Small intestine (tissue), 7 donors: ENCODE measurements around the gene ACYP2. TPM values are rescaled to one million over a fixed set of nuclear protein-coding genes. Genes with fewer than 3 reads are reported as not detected.

Source experiments
- DNase-seq, 2 donors: peaks; one replicate each; pipeline versions ENCODE4 v3.0.0 to v3.0.0-alpha.2; 2013
- FAIRE-seq: peaks from 2 replicates; lab custom pipeline; 2012; peaks lifted over from hg19 to GRCh38; lab: Jason Lieb, UNC
- H3K27ac ChIP-seq, 3 donors: one replicate each; pipeline ENCODE4 v1.5.1; 2013; ENCODE audit warnings: low read length in 2 of 3, mild to moderate bottlenecking in 2 of 3, control low read depth in 1 of 3, inconsistent platforms in 1 of 3, low read depth in 1 of 3, moderate library complexity in 1 of 3
- H3K27me3 ChIP-seq, 3 donors: one replicate each; pipeline ENCODE4 v1.6.1; 2013; ENCODE audit warnings: low read length in 3 of 3, inconsistent platforms in 1 of 3; ENCODE audit not compliant: control insufficient read depth in 3 of 3, insufficient read depth in 3 of 3
- H3K36me3 ChIP-seq, 3 donors: one replicate each; pipeline ENCODE4 v1.6.1; 2013; ENCODE audit warnings: low read length in 3 of 3, inconsistent platforms in 1 of 3, low read depth in 1 of 3, mild to moderate bottlenecking in 1 of 3, moderate library complexity in 1 of 3; ENCODE audit not compliant: control insufficient read depth in 3 of 3, insufficient read depth in 2 of 3
- H3K4me1 ChIP-seq, 3 donors: one replicate each; pipeline ENCODE4 v1.6.1; 2013; ENCODE audit warnings: low read length in 2 of 3, inconsistent platforms in 1 of 3, low read depth in 1 of 3, mild to moderate bottlenecking in 1 of 3, moderate library complexity in 1 of 3; ENCODE audit not compliant: control insufficient read depth in 3 of 3, insufficient read depth in 2 of 3
- H3K4me3 ChIP-seq, 3 donors: one replicate each; pipeline ENCODE4 v1.5.1; 2013; ENCODE audit warnings: low read length in 3 of 3, control low read depth in 1 of 3, inconsistent platforms in 1 of 3, low read depth in 1 of 3, mild to moderate bottlenecking in 1 of 3, moderate library complexity in 1 of 3
- H3K9me3 ChIP-seq, 2 donors: one replicate each; pipeline ENCODE4 v1.6.1; 2013; ENCODE audit warnings: low read depth in 1 of 2, low read length in 1 of 2; ENCODE audit not compliant: control insufficient read depth in 2 of 2, insufficient read depth in 1 of 2
- WGBS, 3 donors: extraction: QIAGEN DNeasy Blood & Tissue Kit; methylation state at CpG; one replicate each; pipeline ENCODE4 v1.1.7; 2013; 5-methylcytosine and 5-hydroxymethylcytosine counted together
- polyA plus RNA-seq, 4 donors: library from polyadenylated mRNA; stranded (reverse) in 3 of 4; unstranded in 1 of 4; fragments of 200-250 nt in 3 of 4; fragments of 120-200 nt in 1 of 4; gene quantifications; one replicate each; pipeline versions ENCODE4 v1.2.1 to v1.2.3, GENCODE V29; 2013
- donor health status: healthy with polysubstance abuse.
- donor health status: control.
- donor health status: control.
- donor health status: Bipolar disorder and iron deficiency.
- donor health status: healthy.

Gene ACYP2
- polyA plus RNA-seq, 4 donors = 12.3 to 17.3 (median 13.0) TPM

DNA sequence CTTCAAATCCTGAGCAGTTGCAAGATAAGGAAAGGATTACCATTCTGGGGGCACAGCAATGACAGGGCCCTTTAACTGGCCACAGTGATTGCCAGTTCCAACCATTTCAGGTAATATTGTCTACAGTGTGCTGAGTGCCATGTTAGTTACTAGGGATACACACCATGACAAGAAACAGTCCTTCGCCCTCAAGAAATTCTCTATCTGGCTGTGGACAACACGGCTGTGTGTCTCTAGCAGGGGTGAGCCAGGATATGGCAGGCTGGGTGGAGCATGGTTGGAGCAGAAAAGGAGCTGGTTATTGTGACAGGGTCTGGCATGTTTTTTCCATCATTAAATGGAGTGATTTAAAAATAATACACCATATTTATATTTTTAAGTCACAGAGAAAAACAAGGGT is 109.6 kb downstream of the ACYP2 start:
- H3K4me1 ChIP-seq = no peaks in the 10 kb centered on the region
- WGBS, 3 donors = 91 to 97% (median 95%) methylated on average over 2 of the region's 2 CpGs
- no peaks in the 10 kb centered on the region for H3K27me3 ChIP-seq
- no peaks in the 10 kb centered on the region for H3K9me3 ChIP-seq
- H3K4me3 ChIP-seq = no peak overlapping the region
- H3K36me3 ChIP-seq = no peaks in the 10 kb centered on the region
- FAIRE-seq = no peak
- DNase-seq = no peak
- H3K27ac ChIP-seq = no peak overlapping the region

- Histone ChIP-seq H3K4me1 (no peaks in the 10 kb centered on the region), H3K27me3 (no peaks in the 10 kb centered on the region), H3K36me3 (no peaks in the 10 kb centered on the region), H3K9me3 (no peaks in the 10 kb centered on the region), H3K4me3 (no peak overlapping the region), H3K27ac (no peak overlapping the region)
- FAIRE-seq (no peak), DNase-seq (no peak)
- 76 to 94% (median 82%) methylated on average over 2 of the region's 2 CpGs for WGBS, 3 donors
Observed at GRCh38 chr2:54226260-54226659, 110.8 kb downstream of the ACYP2 start.

- no peak for DNase-seq
- no peaks in the 10 kb centered on the region for H3K4me1 ChIP-seq
- H3K9me3 ChIP-seq = no peaks in the 10 kb centered on the region
- FAIRE-seq = no peak
- H3K27ac ChIP-seq = no peak overlapping the region
- H3K36me3 ChIP-seq = no peaks in the 10 kb centered on the region
- H3K4me3 ChIP-seq = no peak overlapping the region
- H3K27me3 ChIP-seq = no peaks in the 10 kb centered on the region
Observed at GRCh38 chr2:54227798-54228197, 112.4 kb downstream of the ACYP2 start.

DNA sequence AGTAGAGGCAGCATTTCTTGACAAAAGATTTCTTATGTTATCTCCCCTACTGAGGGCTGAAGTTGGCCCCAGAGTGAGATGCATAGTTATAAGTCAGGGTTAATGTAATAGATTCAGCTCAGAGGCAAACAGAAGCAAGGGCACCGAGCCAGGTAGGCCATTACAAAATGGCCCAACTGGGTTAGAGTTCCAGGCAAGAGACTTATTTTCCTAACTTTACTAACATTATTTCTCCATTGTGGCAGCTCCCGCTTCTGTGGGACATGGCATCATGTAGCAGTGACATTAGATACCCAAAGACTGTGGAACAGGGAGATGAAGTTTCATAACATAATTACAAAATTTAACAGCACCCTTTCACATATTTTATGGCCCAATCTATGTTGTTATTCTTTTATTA is 113.5 kb downstream of the ACYP2 start:
- no peaks in the 10 kb centered on the region for H3K36me3 ChIP-seq
- no peak overlapping the region for H3K4me3 ChIP-seq
- WGBS, 3 donors = 89 to 90% (median 89%) methylated on average over 2 of the region's 2 CpGs
- no peaks in the 10 kb centered on the region for H3K27me3 ChIP-seq
- no peaks in the 10 kb centered on the region for H3K4me1 ChIP-seq
- FAIRE-seq (no peak), DNase-seq (no peak)
- no peaks in the 10 kb centered on the region for H3K9me3 ChIP-seq
- H3K27ac ChIP-seq = no peak overlapping the region

DNA sequence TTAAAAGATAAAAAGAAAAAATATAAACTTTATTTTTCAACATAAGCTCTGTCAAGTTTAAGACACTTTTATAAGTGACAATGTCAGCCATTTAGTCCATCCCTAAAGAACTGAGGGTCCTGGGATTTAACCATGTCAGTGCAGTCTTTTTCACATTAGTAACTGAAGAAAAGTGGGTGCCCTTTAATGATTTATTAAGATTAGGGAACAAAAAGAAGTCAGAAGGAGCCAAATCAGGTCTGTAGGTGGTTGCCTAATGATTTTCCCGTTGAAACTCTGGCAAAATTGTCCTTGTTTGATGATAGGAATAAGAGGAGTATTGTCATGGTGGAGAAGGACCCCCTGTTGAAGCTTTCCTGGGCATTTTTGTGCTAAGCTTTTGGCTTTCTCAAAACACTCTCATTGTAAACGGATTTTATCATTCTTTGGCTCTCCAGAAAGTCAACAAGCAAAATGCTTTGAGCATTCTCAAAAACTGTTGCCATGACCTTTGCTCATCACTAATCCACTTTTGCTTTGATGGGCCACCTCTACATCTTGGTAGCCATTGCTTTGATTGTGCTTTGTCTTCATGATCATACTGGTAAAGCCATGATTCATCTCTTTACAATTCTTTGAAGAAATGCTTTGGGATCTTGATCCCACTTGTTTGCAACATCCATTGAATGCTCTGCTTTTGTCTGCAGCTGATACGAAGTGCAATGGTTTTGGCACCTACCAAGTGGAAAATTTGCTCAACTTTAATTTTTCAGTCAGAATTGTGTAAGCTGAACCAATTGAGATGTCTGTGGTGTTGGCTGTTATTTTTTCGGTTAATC is 118.6 kb downstream of the ACYP2 start:
- no peak overlapping the region for H3K4me3 ChIP-seq
- no peak overlapping the region for H3K27ac ChIP-seq
- FAIRE-seq = no peak
- H3K4me1 ChIP-seq = no peaks in the 10 kb centered on the region
- H3K9me3 ChIP-seq = no peaks in the 10 kb centered on the region
- H3K27me3 ChIP-seq = no peaks in the 10 kb centered on the region
- H3K36me3 ChIP-seq = no peaks in the 10 kb centered on the region
- WGBS, 3 donors = 59 to 64% (median 59%) methylated on average over 4 of the region's 4 CpGs
- no peak for DNase-seq

DNA sequence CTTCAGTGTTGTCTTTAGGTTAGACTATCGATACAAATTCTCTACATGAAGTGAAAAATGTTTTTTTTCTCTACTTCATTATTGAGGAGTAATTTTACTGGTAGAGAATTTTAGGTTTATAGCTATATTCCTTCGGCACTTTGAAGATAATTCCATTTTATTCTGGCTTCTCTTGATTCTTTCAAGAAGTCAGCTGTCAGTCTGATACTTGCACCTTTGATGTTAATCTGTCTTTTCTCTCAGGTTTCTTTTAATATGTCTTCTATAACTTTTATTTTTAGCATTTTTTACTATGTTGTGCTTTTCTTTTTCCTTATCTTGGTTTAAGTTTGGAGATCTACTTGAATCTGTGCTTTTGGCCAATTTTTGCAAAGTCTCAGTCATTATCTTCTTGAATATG is 122.0 kb downstream of the ACYP2 start:
- Histone ChIP-seq H3K4me3 (no peak overlapping the region), H3K36me3 (no peaks in the 10 kb centered on the region), H3K27me3 (no peaks in the 10 kb centered on the region), H3K9me3 (no peaks in the 10 kb centered on the region), H3K4me1 (no peaks in the 10 kb centered on the region), H3K27ac (no peak overlapping the region)
- FAIRE-seq (no peak), DNase-seq (no peak)
- 93 to 96% (median 94%) methylated on average over 2 of the region's 2 CpGs for WGBS, 3 donors

GRCh38 chr2:54239427-54239826 is 124.0 kb downstream of the ACYP2 start:
- Histone ChIP-seq H3K36me3 (no peaks in the 10 kb centered on the region), H3K4me3 (no peak overlapping the region), H3K27ac (no peak overlapping the region), H3K27me3 (no peaks in the 10 kb centered on the region), H3K9me3 (no peaks in the 10 kb centered on the region), H3K4me1 (no peaks in the 10 kb centered on the region)
- DNase-seq = no peak
- no peak for FAIRE-seq
- WGBS, 3 donors = 86 to 95% (median 91%) methylated on average over 1 of the region's 1 CpG

- no peaks in the 10 kb centered on the region for H3K9me3 ChIP-seq
- 65 to 76% (median 72%) methylated on average over 5 of the region's 5 CpGs for WGBS, 3 donors
- H3K4me3 ChIP-seq = no peak overlapping the region
- no peak overlapping the region for H3K27ac ChIP-seq
- no peaks in the 10 kb centered on the region for H3K36me3 ChIP-seq
- FAIRE-seq = no peak
- H3K27me3 ChIP-seq = no peaks in the 10 kb centered on the region
- no peak for DNase-seq
- no peaks in the 10 kb centered on the region for H3K4me1 ChIP-seq
Observed at GRCh38 chr2:54240515-54241469, 125.4 kb downstream of the ACYP2 start.
